HK-2 (cell line): Measurements from ENCODE around the gene ASPRV1.
A peak's percentile ranks its signal among the peaks of the same experiment; 100 is the strongest.

Experiments used
- DNase-seq: peaks from one replicate; pipeline ENCODE4 v3.0.0-alpha.2; 2018; ENCODE audit not compliant: unreplicated experiment

Gene ASPRV1

DNA sequence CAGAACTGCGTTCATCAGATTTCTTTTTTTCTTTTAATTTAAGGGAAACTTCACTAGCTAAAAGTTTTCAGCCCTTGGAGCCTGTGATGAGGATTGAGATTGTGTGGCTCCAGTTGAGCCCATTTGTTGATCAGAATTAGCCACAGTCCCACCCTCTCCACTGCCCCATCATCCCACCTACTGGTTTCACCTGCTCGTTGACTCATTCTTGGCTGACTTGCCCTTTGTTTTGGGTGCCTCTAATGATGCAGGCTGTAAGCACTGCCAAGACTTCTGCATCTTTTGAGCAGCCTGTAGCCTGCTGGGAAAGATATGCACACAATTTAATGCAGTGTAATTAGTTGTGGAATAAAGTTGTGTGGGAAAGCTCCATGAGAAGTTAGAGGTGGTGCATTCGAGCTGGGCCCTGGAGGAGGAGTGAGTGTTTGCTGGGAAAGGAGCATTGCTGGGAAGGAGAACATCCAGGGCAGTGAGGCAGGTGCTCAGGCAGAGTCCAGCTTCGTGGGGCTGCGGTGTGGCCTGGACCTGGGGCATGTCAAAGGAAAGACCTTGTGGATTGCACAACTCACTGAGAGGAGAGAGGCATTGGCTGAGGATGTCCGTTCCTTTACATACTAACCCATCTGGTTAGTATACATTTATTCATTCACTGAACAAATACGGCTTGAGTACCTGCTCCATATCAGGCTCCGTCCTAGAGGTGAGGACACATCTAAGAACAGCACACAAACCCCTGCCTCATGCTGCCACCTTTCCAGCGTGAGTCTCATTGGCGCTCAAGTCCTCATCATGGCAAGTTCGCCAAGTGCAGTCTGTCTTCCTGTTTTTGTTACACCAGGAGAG is 18.2 kb downstream of the ASPRV1 start:
- DNase-seq, result no peak

DNA sequence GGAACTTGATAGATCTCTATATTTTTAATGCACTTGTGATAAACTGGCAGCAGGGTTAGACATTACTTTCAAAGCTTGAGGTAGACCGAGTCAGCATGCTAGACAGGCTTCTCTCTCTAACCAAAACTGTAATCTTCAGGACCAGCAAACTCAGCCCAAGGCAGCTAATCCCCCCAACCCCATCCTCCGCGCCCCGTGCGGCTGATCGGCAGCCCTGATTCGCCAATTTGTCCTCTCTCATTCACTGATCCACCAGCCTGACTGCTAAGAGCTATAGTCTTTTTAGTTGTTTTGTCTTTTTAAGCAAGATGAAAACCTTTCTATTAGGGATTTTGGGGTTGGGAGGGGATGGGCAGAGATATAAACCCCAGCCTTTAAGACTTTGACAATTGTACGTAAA is 20.7 kb downstream of the ASPRV1 start:
- DNase-seq, result no peak

DNA sequence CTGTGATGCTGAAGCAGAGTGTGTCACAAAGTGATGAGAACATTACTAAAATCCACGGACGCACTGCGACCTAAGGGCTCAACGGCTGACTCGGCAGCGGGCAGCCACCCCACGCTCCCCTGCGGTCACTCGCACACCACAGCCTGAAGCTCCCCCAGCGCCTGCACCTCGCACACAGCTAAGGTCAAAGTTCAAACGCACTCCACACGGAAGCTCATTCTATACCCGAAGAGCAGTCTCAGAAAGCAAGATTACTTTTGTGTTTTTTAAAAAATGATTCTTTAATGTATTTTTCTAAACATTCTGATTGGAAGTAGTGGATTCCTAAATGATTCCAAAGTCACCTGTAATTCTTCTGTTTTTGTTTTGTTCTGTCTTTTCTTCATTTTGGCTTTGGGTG is 21.7 kb downstream of the ASPRV1 start:
- no peak for DNase-seq

- DNase-seq, result no peak
These were observed 23.5 kb downstream of the ASPRV1 start for GRCh38 chr2:69937968-69938367.

DNA sequence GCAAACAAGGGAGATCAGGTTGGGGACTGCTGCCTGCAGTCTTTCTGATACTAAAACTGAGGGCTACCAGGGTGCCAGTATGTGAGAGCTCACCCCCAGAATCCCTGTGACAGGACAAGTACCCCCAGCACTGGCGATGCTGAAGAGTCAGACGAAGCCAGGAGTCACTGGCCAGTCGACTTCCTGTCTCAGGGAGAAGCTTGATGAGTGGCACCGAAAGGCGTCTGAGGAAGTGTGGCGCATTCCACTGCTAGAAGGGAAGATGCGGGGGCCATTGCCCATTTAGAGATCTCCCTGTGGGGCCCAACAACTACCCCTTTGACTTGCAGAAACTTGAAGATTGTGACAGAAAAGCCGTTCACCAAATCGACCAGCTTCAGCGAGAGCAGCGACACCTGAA is 24.5 kb downstream of the ASPRV1 start:
- DNase-seq, result peak; percentile 21

DNA sequence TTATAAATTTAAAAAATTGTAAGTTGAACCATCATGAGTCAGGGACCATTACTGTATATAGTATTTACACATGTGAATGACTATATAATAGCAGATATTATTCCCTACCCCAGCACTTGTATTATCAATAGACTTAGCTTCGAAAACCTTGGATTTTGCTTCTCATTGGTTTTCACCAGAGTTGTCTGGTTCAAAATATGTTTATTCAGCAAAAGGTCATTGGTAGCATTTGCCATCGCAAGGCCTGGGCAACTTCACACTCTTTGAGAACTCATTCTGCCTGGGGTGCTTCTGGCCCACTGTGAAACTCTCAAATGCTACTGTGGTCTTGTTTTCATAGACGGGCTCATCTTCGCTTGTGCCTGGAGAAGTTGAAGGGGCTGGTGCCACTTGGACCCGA is 26.4 kb downstream of the ASPRV1 start:
- DNase-seq, result no peak

DNA sequence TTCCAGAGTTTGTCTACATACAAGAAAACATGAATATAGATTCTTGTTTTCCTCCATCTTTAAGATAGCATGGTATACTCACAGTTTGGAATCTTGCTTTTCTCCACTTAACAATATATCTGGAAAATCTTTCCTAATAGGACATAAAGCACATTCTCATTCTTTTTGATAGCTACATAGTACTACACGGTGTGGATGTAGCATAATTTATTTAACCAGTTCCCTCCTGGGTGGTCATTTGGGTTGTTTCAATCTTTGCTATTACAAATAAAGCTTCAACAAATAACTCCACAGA is 26.9 kb downstream of the ASPRV1 start:
- no peak for DNase-seq

GRCh38 chr2:69933839-69934613 is 27.4 kb downstream of the ASPRV1 start:
- DNase-seq, result peak; percentile 14

- no peak for DNase-seq
These were observed 28.1 kb downstream of the ASPRV1 start for GRCh38 chr2:69933254-69933828.

- DNase-seq, result no peak
These were observed 28.9 kb downstream of the ASPRV1 start for GRCh38 chr2:69932596-69932922.

DNA sequence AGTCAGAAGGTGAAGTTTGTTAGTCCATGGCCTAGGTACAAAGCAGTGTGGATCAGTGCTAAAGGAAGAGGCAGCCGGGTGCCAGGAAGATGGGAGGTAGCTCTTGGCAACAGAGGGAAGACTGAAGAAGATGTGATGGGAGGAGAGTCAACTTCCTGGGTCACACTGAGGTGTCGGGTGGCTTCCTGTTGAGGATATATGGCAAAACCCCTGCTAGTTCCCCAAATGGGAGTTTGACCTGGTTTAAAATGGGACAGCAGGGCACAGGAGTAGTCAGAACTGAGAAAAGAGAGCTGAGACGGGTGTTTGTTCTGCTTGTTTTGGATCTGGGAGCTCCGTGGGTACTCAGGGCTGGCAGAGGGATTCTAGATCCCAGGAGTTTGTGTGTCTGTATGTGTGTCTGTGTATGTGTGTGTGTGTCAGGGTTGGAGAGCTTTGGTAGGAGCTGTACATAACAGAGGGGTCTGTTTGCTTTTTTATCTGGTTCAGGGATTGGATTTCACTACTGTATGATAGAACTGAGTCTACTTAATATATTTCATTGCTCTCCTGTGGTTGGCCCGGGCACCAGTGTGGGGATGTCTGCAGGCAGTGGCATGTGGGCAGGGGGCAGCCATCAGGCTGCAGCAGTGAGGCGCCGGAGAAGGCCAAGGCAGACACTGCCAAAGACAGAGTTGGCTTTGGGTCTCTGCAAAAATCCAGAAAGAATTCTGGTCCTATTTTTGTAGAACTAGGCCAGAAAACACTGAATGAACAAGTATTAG is 29.4 kb downstream of the ASPRV1 start:
- DNase-seq, result no peak

- no peak for DNase-seq
These were observed 34.4 kb downstream of the ASPRV1 start for GRCh38 chr2:69926849-69927515.

DNA sequence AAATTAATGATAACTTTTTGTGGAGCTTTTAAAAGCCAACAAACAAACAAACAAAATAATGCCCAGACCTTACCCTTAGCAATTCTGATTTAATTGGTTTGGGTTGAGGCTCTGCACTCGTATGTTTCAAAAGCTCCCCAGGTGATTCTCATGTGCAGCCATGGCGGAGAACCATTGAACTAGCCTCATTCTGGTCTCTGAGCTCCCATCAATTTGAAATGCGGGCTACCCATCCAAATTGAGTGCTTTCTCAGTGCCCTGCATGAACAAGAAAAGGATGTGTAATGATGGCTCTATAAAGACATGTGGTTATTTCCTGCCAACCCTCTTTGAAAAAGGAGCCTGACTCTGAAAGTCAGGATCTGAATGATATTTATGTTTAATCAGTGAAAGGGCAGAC is 38.3 kb downstream of the ASPRV1 start:
- no peak for DNase-seq

DNA sequence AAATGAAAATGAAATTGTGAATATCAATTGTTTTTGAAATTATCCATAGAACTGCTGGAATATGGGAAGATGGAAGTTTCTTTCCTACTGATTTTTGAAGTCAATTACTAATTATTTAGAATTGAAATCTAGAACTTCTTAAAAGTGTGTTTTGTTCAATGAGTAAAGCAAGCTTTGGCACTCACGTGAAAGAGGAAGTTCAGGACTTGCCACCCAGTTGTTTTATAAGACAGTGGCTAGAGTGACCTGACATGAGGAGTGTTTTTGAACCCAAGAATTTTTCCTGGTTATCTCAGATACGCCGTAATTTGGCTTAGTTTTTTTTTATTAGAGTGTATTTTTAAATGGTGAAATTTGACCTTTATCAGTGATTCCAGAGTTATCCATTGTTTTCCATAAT is 43.0 kb downstream of the ASPRV1 start:
- DNase-seq, result no peak

DNA sequence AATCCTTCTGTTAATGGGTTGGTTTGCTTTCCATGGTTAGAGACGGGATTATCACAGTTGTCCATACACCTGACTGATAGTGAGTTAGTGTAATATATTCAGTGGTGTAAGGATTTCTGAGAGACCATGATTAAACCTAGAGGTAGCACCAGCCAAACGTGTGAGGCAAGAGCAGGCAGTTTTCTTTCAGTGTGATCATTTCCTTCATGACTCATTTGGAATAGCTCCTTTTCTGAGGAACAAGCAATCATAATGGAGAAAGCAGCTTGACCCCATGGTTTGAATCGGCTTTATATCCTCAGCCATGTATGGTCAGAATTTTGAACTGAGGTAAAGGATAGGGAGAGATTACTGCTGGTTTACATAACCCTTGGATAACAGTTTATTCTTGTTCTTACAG is 43.6 kb downstream of the ASPRV1 start:
- peak; percentile 25 for DNase-seq

- DNase-seq, result no peak
These were observed 45.3 kb downstream of the ASPRV1 start for GRCh38 chr2:69916106-69916505.

- peak; percentile 22 for DNase-seq
These were observed 46.2 kb downstream of the ASPRV1 start, which contains the start of gene MXD1 for GRCh38 chr2:69914950-69915945. Gene MXD1 (plus strand): TSS chr2:69915109. CDS start chr2:69915331, 222 bp downstream.

DNA sequence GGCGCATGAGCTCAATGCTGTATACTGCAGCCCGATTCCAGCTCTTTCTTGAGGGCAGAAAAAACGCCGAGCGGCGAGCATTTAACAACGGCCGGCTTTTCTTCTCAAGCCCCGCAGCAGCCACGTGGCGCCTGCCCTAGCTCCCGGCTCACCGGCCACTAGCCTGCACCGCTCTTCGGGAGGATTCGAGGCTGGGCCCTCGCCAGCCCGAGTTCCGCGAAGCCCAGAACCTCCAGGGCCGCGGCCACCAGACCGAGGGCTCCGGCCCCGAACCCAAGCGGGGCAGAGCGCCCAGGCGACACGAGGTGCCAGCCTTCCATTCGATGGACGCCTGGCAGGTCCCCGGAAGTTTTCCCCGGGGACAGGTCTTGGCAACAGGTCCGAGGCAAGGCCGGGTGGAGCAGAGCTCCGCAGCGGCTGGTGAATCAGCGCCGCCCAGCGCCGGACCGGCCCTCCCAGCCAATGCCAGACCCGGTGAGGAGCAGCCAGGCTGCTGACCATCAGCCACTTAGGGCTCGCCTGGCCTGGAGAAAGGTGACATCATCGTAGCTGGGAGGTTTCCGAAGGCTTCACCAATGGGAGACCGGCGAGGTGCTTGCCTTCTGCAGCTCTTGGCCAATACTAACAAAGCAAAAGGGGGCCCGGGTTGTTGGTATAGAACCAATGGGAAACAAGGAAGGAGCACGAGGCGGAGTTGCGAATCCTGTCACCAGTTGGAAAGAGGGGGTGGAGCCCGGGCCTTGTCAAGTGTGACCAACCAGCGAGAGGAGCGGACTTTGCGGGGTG is 47.1 kb downstream of the ASPRV1 start:
- peak; percentile 100 for DNase-seq

DNA sequence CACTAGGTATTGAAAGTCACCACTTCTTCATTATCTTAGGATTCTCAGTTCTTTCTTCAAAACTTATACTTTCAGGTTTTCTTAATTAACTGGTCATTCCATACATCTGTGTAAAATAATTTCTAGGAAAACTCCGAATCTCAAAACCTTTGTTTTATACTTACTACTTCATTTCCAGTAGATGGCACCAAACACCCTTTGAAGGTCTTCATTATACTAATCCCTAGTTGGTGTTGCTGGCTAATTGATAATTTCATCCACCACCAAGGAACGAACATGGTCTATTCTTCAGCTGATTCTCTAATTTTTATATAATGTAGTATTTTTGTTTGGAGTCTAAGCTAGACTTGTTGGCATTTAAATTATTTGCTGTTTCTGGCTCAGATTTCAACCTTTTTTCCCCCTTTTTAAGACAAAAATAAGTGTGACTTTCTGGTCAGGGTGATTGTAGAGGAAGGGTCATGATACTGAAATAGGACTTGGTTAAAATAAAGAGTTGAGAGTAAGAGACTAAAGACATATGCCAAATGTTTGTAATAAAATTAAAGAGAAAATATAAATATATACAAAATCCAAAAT is 49.4 kb downstream of the ASPRV1 start:
- no peak for DNase-seq
